ENCODE results near the gene ADORA2A.

The ADORA2A gene

GRCh38 chr22:24481641-24482040, 54.2 kb downstream of the ADORA2A start:
- Histone ChIP-seq H3K9me3 (replicated peaks; ENCODE audit: insufficient read depth, low read length) (no peaks in the 10 kb centered on the region), H3F3A (ENCODE audit: insufficient read depth, low read length) (no peaks in the 10 kb centered on the region), H3K9ac (ENCODE audit: low read length) (no peak overlapping the region), H3K27ac (ENCODE audit: low read length) (no peak overlapping the region), H3K4me1 (ENCODE audit: low read length) (no peaks in the 10 kb centered on the region), H3K27me3 (replicated peaks; ENCODE audit: insufficient read depth, low read length) (no peaks in the 10 kb centered on the region), H3K4me2 (ENCODE audit: low read depth, low read length) (no peak overlapping the region), H4K20me1 (ENCODE audit: insufficient read depth, low read length) (no peaks in the 10 kb centered on the region), H3K79me2 (ENCODE audit: low read length) (no peaks in the 10 kb centered on the region), H3K36me3 (replicated peaks; ENCODE audit: insufficient read depth, low read length) (no peaks in the 10 kb centered on the region), H3K4me3 (ENCODE audit: low read length) (no peak overlapping the region), H2AFZ (ENCODE audit: low read length) (no peak overlapping the region), H3K9me2 (replicated peaks; ENCODE audit: insufficient read depth, low read length) (no peaks in the 10 kb centered on the region)
- TF ChIP-seq CTCF (IDR thresholded peaks at IDR 0.05; ENCODE audit: low read length), result no peak
- no peak for TF ChIP-seq EZH2phosphoT487 (IDR thresholded peaks at IDR 0.05; ENCODE audit: low read length)
- TF ChIP-seq EZH2 (optimal IDR thresholded peaks at IDR 0.05; ENCODE audit: low read depth, low read length), result no peak
- no peak for DNase-seq

- H2AFZ ChIP-seq (ENCODE audit: low read length), result no peak overlapping the region
- no peaks in the 10 kb centered on the region for H3K79me2 ChIP-seq (ENCODE audit: low read length)
- no peaks in the 10 kb centered on the region for H4K20me1 ChIP-seq (ENCODE audit: insufficient read depth, low read length)
- H3K4me3 ChIP-seq (ENCODE audit: low read length), result no peak overlapping the region
- no peaks in the 10 kb centered on the region for H3K27me3 ChIP-seq (replicated peaks; ENCODE audit: insufficient read depth, low read length)
- TF ChIP-seq EZH2 (optimal IDR thresholded peaks at IDR 0.05; ENCODE audit: low read depth, low read length) (no peak), EZH2phosphoT487 (IDR thresholded peaks at IDR 0.05; ENCODE audit: low read length) (no peak), CTCF (IDR thresholded peaks at IDR 0.05; ENCODE audit: low read length) (no peak)
- no peaks in the 10 kb centered on the region for H3K4me1 ChIP-seq (ENCODE audit: low read length)
- no peaks in the 10 kb centered on the region for H3F3A ChIP-seq (ENCODE audit: insufficient read depth, low read length)
- DNase-seq, result no peak
- no peak overlapping the region for H3K27ac ChIP-seq (ENCODE audit: low read length)
- no peaks in the 10 kb centered on the region for H3K36me3 ChIP-seq (replicated peaks; ENCODE audit: insufficient read depth, low read length)
- no peaks in the 10 kb centered on the region for H3K9me2 ChIP-seq (replicated peaks; ENCODE audit: insufficient read depth, low read length)
- no peaks in the 10 kb centered on the region for H3K9me3 ChIP-seq (replicated peaks; ENCODE audit: insufficient read depth, low read length)
- H3K9ac ChIP-seq (ENCODE audit: low read length), result no peak overlapping the region
- H3K4me2 ChIP-seq (ENCODE audit: low read depth, low read length), result no peak overlapping the region
Observed at GRCh38 chr22:24482575-24482974, 55.2 kb downstream of the ADORA2A start.

GRCh38 chr22:24482998-24483397, 55.6 kb downstream of the ADORA2A start:
- H3K36me3 ChIP-seq (replicated peaks; ENCODE audit: insufficient read depth, low read length), result no peaks in the 10 kb centered on the region
- no peak overlapping the region for H3K4me3 ChIP-seq (ENCODE audit: low read length)
- H3K9ac ChIP-seq (ENCODE audit: low read length), result no peak overlapping the region
- no peak for DNase-seq
- no peak overlapping the region for H3K4me2 ChIP-seq (ENCODE audit: low read depth, low read length)
- H3K27me3 ChIP-seq (replicated peaks; ENCODE audit: insufficient read depth, low read length), result no peaks in the 10 kb centered on the region
- no peaks in the 10 kb centered on the region for H4K20me1 ChIP-seq (ENCODE audit: insufficient read depth, low read length)
- H3K9me2 ChIP-seq (replicated peaks; ENCODE audit: insufficient read depth, low read length), result no peaks in the 10 kb centered on the region
- H2AFZ ChIP-seq (ENCODE audit: low read length), result no peak overlapping the region
- no peaks in the 10 kb centered on the region for H3F3A ChIP-seq (ENCODE audit: insufficient read depth, low read length)
- no peak for TF ChIP-seq EZH2 (optimal IDR thresholded peaks at IDR 0.05; ENCODE audit: low read depth, low read length)
- no peak for TF ChIP-seq EZH2phosphoT487 (IDR thresholded peaks at IDR 0.05; ENCODE audit: low read length)
- no peak for TF ChIP-seq CTCF (IDR thresholded peaks at IDR 0.05; ENCODE audit: low read length)
- no peaks in the 10 kb centered on the region for H3K4me1 ChIP-seq (ENCODE audit: low read length)
- H3K27ac ChIP-seq (ENCODE audit: low read length), result no peak overlapping the region
- no peaks in the 10 kb centered on the region for H3K79me2 ChIP-seq (ENCODE audit: low read length)
- H3K9me3 ChIP-seq (replicated peaks; ENCODE audit: insufficient read depth, low read length), result no peaks in the 10 kb centered on the region

Measured in MM.1S (cell line).